KMS-11 (cell line): ENCODE results near the gene ITGAV.

ENCODE experiments used
- H2AFZ ChIP-seq: fragments of 200-600 bp; sonication (generic); 2 replicates; pipeline ENCODE4 v1.6.1; 2016; ENCODE audit warnings: antibody characterized with exemption, mixed run types, low read depth
- H3K27ac ChIP-seq: fragments of 200-600 bp; sonication (generic); 2 replicates; pipeline ENCODE4 v1.6.1; 2016; ENCODE audit warnings: mild to moderate bottlenecking, mixed run types
- H3K27me3 ChIP-seq: fragments of 200-600 bp; sonication (generic); 2 replicates; pipeline ENCODE4 v1.6.1; 2017; ENCODE audit warnings: mild to moderate bottlenecking, low read depth, mixed run types, moderate library complexity; ENCODE audit not compliant: insufficient read depth
- H3K36me3 ChIP-seq: fragments of 200-600 bp; sonication (generic); 2 replicates; pipeline ENCODE4 v1.6.1; 2017; ENCODE audit warnings: mild to moderate bottlenecking, mixed run types; ENCODE audit not compliant: insufficient read depth
- H3K4me1 ChIP-seq: fragments of 200-600 bp; sonication (generic); 2 replicates; pipeline ENCODE4 v1.6.1; 2016; ENCODE audit warnings: mild to moderate bottlenecking, low read depth, mixed run types; ENCODE audit not compliant: poor library complexity, severe bottlenecking
- H3K4me2 ChIP-seq: fragments of 200-600 bp; sonication (generic); 2 replicates; pipeline ENCODE4 v1.7.0; 2016; ENCODE audit warnings: mild to moderate bottlenecking, mixed run types
- H3K4me3 ChIP-seq: fragments of 200-600 bp; sonication (generic); IDR thresholded peaks from 2 replicates; pipeline ENCODE4 v1.6.1; 2017; ENCODE audit warnings: low read depth, low read length, mixed read lengths; ENCODE audit not compliant: insufficient read depth
- H3K79me2 ChIP-seq: fragments of 200-600 bp; sonication (generic); 2 replicates; pipeline ENCODE4 v1.6.1; 2016; ENCODE audit warnings: low read depth, mixed run types; ENCODE audit not compliant: insufficient read depth
- H3K9ac ChIP-seq: fragments of 200-600 bp; sonication (generic); 2 replicates; pipeline ENCODE4 v1.6.1; 2016; ENCODE audit warnings: mild to moderate bottlenecking, mixed run types
- H4K20me1 ChIP-seq: fragments of 200-600 bp; sonication (generic); 2 replicates; pipeline ENCODE4 v1.6.1; 2016; ENCODE audit warnings: mild to moderate bottlenecking, mixed run types; ENCODE audit not compliant: insufficient read depth
- TF ChIP-seq, protein P1 (sequence below): fragments of 200-600 bp; sonication (generic); conservative IDR thresholded peaks from 2 replicates; pipeline ENCODE4 v1.6.1; 2017; ENCODE audit warnings: low read depth, mild to moderate bottlenecking, antibody characterized with exemption, low read length, moderate library complexity, mixed read lengths

ITGAV gene

DNA sequence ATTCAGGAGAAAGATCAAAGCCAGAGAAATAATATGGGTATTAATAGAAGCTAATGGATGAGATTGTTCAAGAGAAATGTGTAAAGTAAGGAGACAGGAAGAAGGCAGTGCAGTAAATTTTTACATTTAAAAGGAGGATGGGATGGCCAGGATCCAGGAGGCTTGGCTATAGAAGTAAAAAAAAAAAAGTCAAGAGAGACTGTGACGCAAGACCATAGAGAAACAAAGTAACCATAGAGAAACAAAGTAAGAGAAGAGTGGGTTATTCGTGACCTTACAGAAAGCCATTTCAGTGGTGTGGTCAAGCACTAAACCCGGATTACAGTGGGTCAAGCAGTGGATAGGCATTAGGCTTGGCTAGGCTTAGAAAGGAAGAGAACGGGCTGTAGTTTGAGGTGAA is 93.5 kb downstream of the ITGAV start:
- H2AFZ ChIP-seq, result no peak overlapping the region
- no peaks in the 10 kb centered on the region for H4K20me1 ChIP-seq
- no peaks in the 10 kb centered on the region for H3K4me1 ChIP-seq
- TF ChIP-seq, protein P1, sequence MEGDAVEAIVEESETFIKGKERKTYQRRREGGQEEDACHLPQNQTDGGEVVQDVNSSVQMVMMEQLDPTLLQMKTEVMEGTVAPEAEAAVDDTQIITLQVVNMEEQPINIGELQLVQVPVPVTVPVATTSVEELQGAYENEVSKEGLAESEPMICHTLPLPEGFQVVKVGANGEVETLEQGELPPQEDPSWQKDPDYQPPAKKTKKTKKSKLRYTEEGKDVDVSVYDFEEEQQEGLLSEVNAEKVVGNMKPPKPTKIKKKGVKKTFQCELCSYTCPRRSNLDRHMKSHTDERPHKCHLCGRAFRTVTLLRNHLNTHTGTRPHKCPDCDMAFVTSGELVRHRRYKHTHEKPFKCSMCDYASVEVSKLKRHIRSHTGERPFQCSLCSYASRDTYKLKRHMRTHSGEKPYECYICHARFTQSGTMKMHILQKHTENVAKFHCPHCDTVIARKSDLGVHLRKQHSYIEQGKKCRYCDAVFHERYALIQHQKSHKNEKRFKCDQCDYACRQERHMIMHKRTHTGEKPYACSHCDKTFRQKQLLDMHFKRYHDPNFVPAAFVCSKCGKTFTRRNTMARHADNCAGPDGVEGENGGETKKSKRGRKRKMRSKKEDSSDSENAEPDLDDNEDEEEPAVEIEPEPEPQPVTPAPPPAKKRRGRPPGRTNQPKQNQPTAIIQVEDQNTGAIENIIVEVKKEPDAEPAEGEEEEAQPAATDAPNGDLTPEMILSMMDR, result no peak
- no peak overlapping the region for H3K27ac ChIP-seq
- no peaks in the 10 kb centered on the region for H3K79me2 ChIP-seq
- H3K27me3 ChIP-seq, result no peaks in the 10 kb centered on the region
- H3K4me3 ChIP-seq, result no peak overlapping the region
- H3K9ac ChIP-seq, result no peak overlapping the region
- H3K36me3 ChIP-seq, result no peaks in the 10 kb centered on the region
- H3K4me2 ChIP-seq, result no peak overlapping the region

DNA sequence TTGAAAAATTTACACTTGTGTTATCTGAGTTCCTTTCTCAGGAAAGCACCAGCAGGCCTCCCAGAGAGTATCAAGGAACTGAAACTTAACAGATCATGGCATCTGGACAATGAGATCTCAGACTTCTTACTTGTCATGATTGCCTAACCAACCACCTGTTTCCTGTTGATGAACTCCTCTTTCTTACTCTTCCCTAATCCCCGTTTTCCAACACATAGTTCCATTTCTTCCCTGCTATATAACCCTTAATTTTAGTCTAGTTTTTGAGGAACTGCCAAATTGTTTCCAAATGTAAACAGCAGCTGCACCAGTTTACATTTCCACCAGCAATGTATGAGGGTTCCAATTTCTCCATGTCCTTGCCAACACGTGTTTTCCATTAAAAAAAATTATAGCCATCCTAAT is 98.0 kb downstream of the ITGAV start:
- Histone ChIP-seq H3K4me1 (no peaks in the 10 kb centered on the region), H3K9ac (no peak overlapping the region), H3K79me2 (no peaks in the 10 kb centered on the region), H2AFZ (no peak overlapping the region), H3K4me2 (no peak overlapping the region), H4K20me1 (no peaks in the 10 kb centered on the region), H3K27ac (no peak overlapping the region), H3K4me3 (no peak overlapping the region), H3K27me3 (no peaks in the 10 kb centered on the region), H3K36me3 (no peaks in the 10 kb centered on the region)
- TF ChIP-seq, protein P1, result no peak

DNA sequence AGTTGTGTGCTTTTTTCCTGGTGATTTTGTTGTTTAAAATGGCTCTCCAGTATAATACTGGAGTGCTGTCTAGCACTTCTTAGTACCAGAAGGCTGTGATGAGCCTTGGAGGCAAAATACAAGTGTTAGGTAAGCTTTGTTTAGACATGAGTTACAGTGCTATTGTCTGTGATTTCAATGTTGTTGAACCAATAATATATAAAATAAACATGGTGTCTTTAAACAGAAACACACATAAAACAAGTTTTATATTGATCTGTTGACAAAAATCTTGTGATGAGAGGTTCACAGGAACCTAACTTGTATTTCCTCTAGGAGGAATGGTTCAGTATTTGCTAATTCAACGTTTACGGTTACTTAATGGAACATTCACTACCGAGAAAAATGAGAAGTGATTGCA is 99.0 kb downstream of the ITGAV start:
- no peak overlapping the region for H2AFZ ChIP-seq
- no peak overlapping the region for H3K9ac ChIP-seq
- H3K4me2 ChIP-seq, result no peak overlapping the region
- H3K4me1 ChIP-seq, result peaks cover 7% of the 10 kb centered on the region
- no peaks in the 10 kb centered on the region for H3K36me3 ChIP-seq
- no peak overlapping the region for H3K27ac ChIP-seq
- TF ChIP-seq, protein P1, result no peak
- H3K79me2 ChIP-seq, result no peaks in the 10 kb centered on the region
- H3K4me3 ChIP-seq, result no peak overlapping the region
- no peaks in the 10 kb centered on the region for H3K27me3 ChIP-seq
- H4K20me1 ChIP-seq, result no peaks in the 10 kb centered on the region

DNA sequence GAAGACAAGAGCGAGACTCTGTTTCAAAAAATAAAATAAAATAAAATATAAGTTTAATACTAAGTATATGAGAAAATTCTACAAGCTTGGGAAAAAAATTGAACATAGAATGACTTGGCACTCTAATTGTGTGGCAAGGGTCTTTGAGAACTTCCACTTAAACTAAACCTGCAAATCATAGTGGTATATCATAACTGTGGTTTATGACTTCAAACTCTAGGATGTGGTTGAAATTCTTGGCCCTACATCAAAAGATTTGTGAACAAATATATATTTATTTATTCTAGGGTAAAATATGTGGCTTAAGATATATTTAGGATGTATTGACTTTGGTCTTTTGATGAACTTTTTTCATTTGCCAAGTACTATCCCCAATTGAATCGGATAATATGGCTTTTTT is 100.9 kb downstream of the ITGAV start:
- Histone ChIP-seq H3K9ac (no peak overlapping the region), H3K27ac (no peak overlapping the region), H3K79me2 (no peaks in the 10 kb centered on the region), H3K4me1 (peaks cover 20% of the 10 kb centered on the region), H3K27me3 (no peaks in the 10 kb centered on the region), H3K4me2 (no peak overlapping the region), H3K36me3 (no peaks in the 10 kb centered on the region), H4K20me1 (no peaks in the 10 kb centered on the region), H2AFZ (no peak overlapping the region), H3K4me3 (no peak overlapping the region)
- TF ChIP-seq, protein P1, result no peak
